BLaER1 (cell line): ENCODE results near the gene MALT1.
"Not testable (repeated sequence)": the region's sequence is repeated elsewhere in the genome, so short reads cannot be mapped to it uniquely, and the experiment has no call there.

ENCODE experiments used
- H3K27ac ChIP-seq: shearing (Covaris generic); formaldehyde crosslinking; 2 replicates; pipeline ENCODE4 v1.8.1; 2022
- H3K27me3 ChIP-seq: shearing (Covaris generic); formaldehyde crosslinking; 2 replicates; pipeline ENCODE4 v1.8.1; 2022
- H3K36me3 ChIP-seq: shearing (Covaris generic); formaldehyde crosslinking; 2 replicates; pipeline ENCODE4 v1.8.1; 2022
- H3K4me1 ChIP-seq: shearing (Covaris generic); formaldehyde crosslinking; 2 replicates; pipeline ENCODE4 v1.8.1; 2022
- H3K4me2 ChIP-seq: shearing (Covaris generic); formaldehyde crosslinking; 2 replicates; pipeline ENCODE4 v1.8.1; 2022
- H3K4me3 ChIP-seq: shearing (Covaris generic); formaldehyde crosslinking; 2 replicates; pipeline ENCODE4 v1.8.1; 2022
- H3K9ac ChIP-seq: shearing (Covaris generic); formaldehyde crosslinking; 2 replicates; pipeline ENCODE4 v1.8.1; 2022
- H3K9me3 ChIP-seq: shearing (Covaris generic); formaldehyde crosslinking; 2 replicates; pipeline ENCODE4 v1.8.1; 2022
- H4K20me1 ChIP-seq: shearing (Covaris generic); formaldehyde crosslinking; 2 replicates; pipeline ENCODE4 v1.8.1; 2022
- Cebpa-rat ChIP-seq: shearing (Covaris generic); IDR thresholded peaks from 2 replicates; pipeline ENCODE4 v1.8.1; 2022

The MALT1 gene

GRCh38 chr18:58766164-58766563 lies 94.9 kb downstream of the MALT1 start:
- Histone ChIP-seq H3K27ac (no peak overlapping the region), H3K9me3 (no peaks in the 10 kb centered on the region), H4K20me1 (no peaks in the 10 kb centered on the region), H3K4me2 (no peak overlapping the region), H3K4me3 (no peak overlapping the region), H3K9ac (no peak overlapping the region), H3K4me1 (peaks cover 46% of the 10 kb centered on the region), H3K27me3 (no peaks in the 10 kb centered on the region), H3K36me3 (no peaks in the 10 kb centered on the region)
- no peak for TF ChIP-seq Cebpa-rat

- Histone ChIP-seq H3K4me2 (no peak overlapping the region), H4K20me1 (no peaks in the 10 kb centered on the region), H3K4me3 (no peak overlapping the region), H3K4me1 (peaks cover 38% of the 10 kb centered on the region), H3K27me3 (no peaks in the 10 kb centered on the region), H3K9me3 (no peaks in the 10 kb centered on the region), H3K9ac (no peak overlapping the region), H3K27ac (no peak overlapping the region), H3K36me3 (no peaks in the 10 kb centered on the region)
- TF ChIP-seq Cebpa-rat = no peak
Measured at GRCh38 chr18:58766946-58767345, 95.7 kb downstream of the MALT1 start.

GRCh38 chr18:58768293-58768974 lies 97.2 kb downstream of the MALT1 start:
- Histone ChIP-seq H3K36me3 (no peaks in the 10 kb centered on the region), H3K27ac (no peak overlapping the region), H3K9me3 (no peaks in the 10 kb centered on the region), H3K4me1 (peaks cover 25% of the 10 kb centered on the region), H4K20me1 (no peaks in the 10 kb centered on the region), H3K9ac (no peak overlapping the region), H3K4me3 (0 out of 2 replicates have a peak overlapping the region, but pooled peaks have one; percentile 25), H3K27me3 (no peaks in the 10 kb centered on the region), H3K4me2 (peak overlapping the region; percentile 76)
- no peak for TF ChIP-seq Cebpa-rat

GRCh38 chr18:58769321-58769720 lies 98.1 kb downstream of the MALT1 start:
- Histone ChIP-seq H3K4me3 (no peak overlapping the region), H4K20me1 (no peaks in the 10 kb centered on the region), H3K4me2 (no peak overlapping the region), H3K9me3 (no peaks in the 10 kb centered on the region), H3K9ac (no peak overlapping the region), H3K4me1 (peaks cover 19% of the 10 kb centered on the region), H3K27me3 (no peaks in the 10 kb centered on the region), H3K36me3 (no peaks in the 10 kb centered on the region), H3K27ac (no peak overlapping the region)
- no peak for TF ChIP-seq Cebpa-rat

GRCh38 chr18:58770601-58771000 lies 99.3 kb downstream of the MALT1 start:
- Histone ChIP-seq H3K27ac (no peak overlapping the region), H3K27me3 (no peaks in the 10 kb centered on the region), H3K4me3 (no peak overlapping the region), H3K4me1 (peaks cover 19% of the 10 kb centered on the region), H3K4me2 (peak overlapping the region; percentile 60), H3K36me3 (no peaks in the 10 kb centered on the region), H4K20me1 (no peaks in the 10 kb centered on the region), H3K9me3 (no peaks in the 10 kb centered on the region), H3K9ac (no peak overlapping the region)
- TF ChIP-seq Cebpa-rat = no peak

GRCh38 chr18:58772161-58772560 lies 100.9 kb downstream of the MALT1 start:
- H3K4me3 ChIP-seq = no peak overlapping the region
- TF ChIP-seq Cebpa-rat = no peak
- H3K27ac ChIP-seq = no peak overlapping the region
- no peaks in the 10 kb centered on the region for H4K20me1 ChIP-seq
- no peak overlapping the region for H3K9ac ChIP-seq
- H3K4me1 ChIP-seq = peaks cover 19% of the 10 kb centered on the region
- H3K27me3 ChIP-seq = no peaks in the 10 kb centered on the region
- no peak overlapping the region for H3K4me2 ChIP-seq
- no peaks in the 10 kb centered on the region for H3K36me3 ChIP-seq
- no peaks in the 10 kb centered on the region for H3K9me3 ChIP-seq

- H3K27ac ChIP-seq = no peak overlapping the region
- H3K9ac ChIP-seq = no peak overlapping the region
- H4K20me1 ChIP-seq = no peaks in the 10 kb centered on the region
- H3K27me3 ChIP-seq = no peaks in the 10 kb centered on the region
- H3K9me3 ChIP-seq = no peaks in the 10 kb centered on the region
- H3K4me1 ChIP-seq = peaks cover under 1% of the 10 kb centered on the region; the same call in 1 of the 2 replicates
- no peak overlapping the region for H3K4me3 ChIP-seq
- no peak for TF ChIP-seq Cebpa-rat
- no peak overlapping the region for H3K4me2 ChIP-seq
- no peaks in the 10 kb centered on the region for H3K36me3 ChIP-seq
Measured at GRCh38 chr18:58776084-58776483, 104.8 kb downstream of the MALT1 start.

- not testable (repeated sequence) for H3K9me3 ChIP-seq, H3K9ac ChIP-seq, H3K4me2 ChIP-seq, H3K27ac ChIP-seq, H3K4me3 ChIP-seq, H3K36me3 ChIP-seq, H3K27me3 ChIP-seq, H3K4me1 ChIP-seq, H4K20me1 ChIP-seq
Measured at GRCh38 chr18:58776541-58776940, 105.3 kb downstream of the MALT1 start.

- no peak for TF ChIP-seq Cebpa-rat
- no peak overlapping the region for H3K4me2 ChIP-seq
- no peak overlapping the region for H3K9ac ChIP-seq
- no peaks in the 10 kb centered on the region for H3K4me1 ChIP-seq
- H3K27ac ChIP-seq = no peak overlapping the region
- H3K4me3 ChIP-seq = no peak overlapping the region
- no peaks in the 10 kb centered on the region for H3K27me3 ChIP-seq
- no peaks in the 10 kb centered on the region for H3K9me3 ChIP-seq
- no peaks in the 10 kb centered on the region for H3K36me3 ChIP-seq
- H4K20me1 ChIP-seq = no peaks in the 10 kb centered on the region
Measured at GRCh38 chr18:58777471-58777870, 106.2 kb downstream of the MALT1 start.

- Histone ChIP-seq H3K4me2 (no peak overlapping the region), H3K36me3 (no peaks in the 10 kb centered on the region), H3K27me3 (no peaks in the 10 kb centered on the region), H3K9me3 (no peaks in the 10 kb centered on the region), H3K9ac (no peak overlapping the region), H4K20me1 (no peaks in the 10 kb centered on the region), H3K27ac (no peak overlapping the region), H3K4me3 (no peak overlapping the region), H3K4me1 (peaks cover 2% of the 10 kb centered on the region)
- TF ChIP-seq Cebpa-rat = no peak
Measured at GRCh38 chr18:58779529-58779928, 108.3 kb downstream of the MALT1 start.

GRCh38 chr18:58780045-58780444 lies 108.8 kb downstream of the MALT1 start:
- H3K9me3 ChIP-seq = no peaks in the 10 kb centered on the region
- H3K36me3 ChIP-seq = no peaks in the 10 kb centered on the region
- no peaks in the 10 kb centered on the region for H4K20me1 ChIP-seq
- no peak for TF ChIP-seq Cebpa-rat
- no peak overlapping the region for H3K4me2 ChIP-seq
- no peak overlapping the region for H3K27ac ChIP-seq
- no peak overlapping the region for H3K9ac ChIP-seq
- H3K4me3 ChIP-seq = no peak overlapping the region
- H3K27me3 ChIP-seq = no peaks in the 10 kb centered on the region
- H3K4me1 ChIP-seq = peaks cover 7% of the 10 kb centered on the region
